GM12873 (cell line): Measurements from ENCODE around the gene STK33.

Experiments
- TF ChIP-seq, protein P1 (sequence below): IDR thresholded peaks from 2 replicates; pipeline ENCODE4 v1.5.1; 2012; ENCODE audit warnings: low read depth, mild to moderate bottlenecking, moderate library complexity, low read length, control low read depth; ENCODE audit not compliant: insufficient read depth; ENCODE audit errors: missing control alignments

The STK33 gene

DNA sequence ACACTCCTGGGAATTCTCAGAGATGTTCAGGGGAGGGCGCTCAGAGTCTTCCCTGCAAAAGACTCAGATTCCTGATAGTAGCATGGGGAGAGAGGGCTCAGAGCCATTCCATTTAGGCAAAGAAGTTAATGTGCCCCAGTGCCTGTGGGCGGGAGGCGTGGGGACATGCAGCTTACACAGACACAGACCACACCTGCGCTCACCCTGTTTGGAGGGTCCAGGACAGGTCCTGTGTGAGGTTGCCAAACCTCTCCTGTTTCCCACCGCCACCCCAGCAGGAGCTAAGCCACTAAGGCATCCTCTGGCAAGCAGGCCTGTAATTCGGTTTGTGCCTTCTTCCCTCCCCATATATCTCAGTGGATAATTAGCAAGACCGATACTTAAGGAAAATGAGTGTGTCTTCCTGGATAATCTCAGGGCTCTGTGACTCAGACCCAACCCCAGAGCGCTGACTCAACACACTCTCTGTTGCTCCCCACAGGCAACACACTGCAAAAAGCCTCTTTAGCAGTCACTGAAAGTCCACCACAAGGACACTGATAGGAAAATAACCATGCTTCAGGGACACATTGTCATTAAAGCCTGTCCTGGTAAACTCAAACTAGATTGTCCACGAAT is 211.5 kb downstream of the STK33 start:
- TF ChIP-seq, protein P1, sequence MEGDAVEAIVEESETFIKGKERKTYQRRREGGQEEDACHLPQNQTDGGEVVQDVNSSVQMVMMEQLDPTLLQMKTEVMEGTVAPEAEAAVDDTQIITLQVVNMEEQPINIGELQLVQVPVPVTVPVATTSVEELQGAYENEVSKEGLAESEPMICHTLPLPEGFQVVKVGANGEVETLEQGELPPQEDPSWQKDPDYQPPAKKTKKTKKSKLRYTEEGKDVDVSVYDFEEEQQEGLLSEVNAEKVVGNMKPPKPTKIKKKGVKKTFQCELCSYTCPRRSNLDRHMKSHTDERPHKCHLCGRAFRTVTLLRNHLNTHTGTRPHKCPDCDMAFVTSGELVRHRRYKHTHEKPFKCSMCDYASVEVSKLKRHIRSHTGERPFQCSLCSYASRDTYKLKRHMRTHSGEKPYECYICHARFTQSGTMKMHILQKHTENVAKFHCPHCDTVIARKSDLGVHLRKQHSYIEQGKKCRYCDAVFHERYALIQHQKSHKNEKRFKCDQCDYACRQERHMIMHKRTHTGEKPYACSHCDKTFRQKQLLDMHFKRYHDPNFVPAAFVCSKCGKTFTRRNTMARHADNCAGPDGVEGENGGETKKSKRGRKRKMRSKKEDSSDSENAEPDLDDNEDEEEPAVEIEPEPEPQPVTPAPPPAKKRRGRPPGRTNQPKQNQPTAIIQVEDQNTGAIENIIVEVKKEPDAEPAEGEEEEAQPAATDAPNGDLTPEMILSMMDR = no peak

DNA sequence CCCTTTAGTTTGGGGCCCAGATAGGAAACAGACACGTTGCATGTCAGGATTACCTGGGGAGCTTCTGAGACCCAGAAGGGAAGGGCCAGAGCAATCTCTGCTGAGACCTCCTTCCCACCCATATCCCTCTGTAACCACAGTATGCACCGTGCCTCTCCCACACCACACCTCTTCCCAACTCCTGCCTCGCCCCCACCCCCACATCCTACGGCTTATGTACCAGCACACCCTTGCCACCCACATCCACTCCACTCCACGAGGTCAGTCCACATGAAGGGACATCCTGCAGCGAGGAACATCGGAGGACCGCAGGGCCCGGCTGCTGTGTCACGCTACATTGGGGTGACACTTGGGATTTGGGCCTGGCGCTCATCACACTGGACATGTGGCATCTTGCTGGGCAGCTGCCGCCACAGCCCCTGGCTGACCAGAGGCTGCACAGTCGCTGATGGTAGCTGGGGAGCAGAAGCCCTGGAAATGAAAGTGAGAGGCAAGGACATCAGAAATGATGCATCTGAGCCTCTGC is 212.1 kb downstream of the STK33 start:
- TF ChIP-seq, protein P1 = no peak

DNA sequence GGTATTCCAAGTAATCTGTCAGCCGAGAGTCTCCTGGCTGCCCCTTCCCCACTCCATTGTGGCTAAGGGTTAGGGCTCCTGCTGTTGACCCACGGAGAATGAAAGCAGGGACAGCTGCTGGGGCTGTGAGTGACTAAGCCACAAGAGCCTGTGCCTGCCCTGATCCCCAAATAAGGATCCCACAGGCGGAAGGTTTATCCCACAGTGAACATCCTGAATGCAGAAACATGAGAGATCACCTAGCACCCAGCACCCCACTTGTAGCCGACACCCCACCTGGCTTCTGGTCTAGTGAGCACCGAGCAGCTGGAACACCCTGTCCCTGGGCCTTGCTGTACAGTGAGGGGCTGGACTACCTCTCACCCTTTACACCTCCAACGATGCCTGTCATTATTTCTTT is 212.7 kb downstream of the STK33 start:
- TF ChIP-seq, protein P1 = no peak

DNA sequence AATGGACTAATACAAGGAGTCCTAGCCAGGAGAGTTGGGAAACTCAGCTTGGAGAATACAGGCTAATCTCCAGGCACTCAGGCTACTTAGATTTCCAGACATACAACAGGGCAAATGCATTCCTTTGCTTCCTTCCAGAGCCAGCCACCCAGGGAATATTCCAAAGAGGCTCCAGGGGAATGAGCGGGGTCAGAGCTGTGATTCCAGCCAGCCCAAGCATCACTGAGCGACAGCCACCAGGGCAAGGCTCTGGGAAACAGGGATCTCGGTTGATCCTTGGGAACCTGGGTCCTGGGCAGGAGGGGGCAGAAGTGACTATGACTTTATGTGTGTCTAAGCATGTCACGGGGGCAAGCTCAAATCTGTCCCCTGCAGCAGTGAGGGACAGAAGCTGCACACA is 218.1 kb downstream of the STK33 start:
- TF ChIP-seq, protein P1 = no peak

DNA sequence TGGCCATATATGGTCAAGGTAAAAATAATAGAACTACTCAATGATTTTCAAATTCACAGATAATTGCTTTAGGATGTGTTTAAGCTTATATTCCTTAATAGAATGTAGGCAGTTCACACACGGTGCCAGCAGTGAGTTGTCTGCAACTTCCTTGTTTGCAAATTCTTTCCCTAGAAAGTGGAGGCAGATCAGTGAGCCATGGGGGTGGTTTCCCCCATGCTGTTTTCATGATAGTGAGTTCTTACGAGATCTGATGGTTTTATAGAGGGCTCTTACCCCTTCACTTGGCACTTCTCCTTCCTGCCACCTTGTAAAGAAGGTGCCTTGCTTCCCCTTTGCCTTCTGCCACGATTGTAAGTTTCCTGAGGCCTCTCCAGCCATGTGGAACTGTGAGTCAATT is 218.6 kb downstream of the STK33 start:
- TF ChIP-seq, protein P1 = no peak

DNA sequence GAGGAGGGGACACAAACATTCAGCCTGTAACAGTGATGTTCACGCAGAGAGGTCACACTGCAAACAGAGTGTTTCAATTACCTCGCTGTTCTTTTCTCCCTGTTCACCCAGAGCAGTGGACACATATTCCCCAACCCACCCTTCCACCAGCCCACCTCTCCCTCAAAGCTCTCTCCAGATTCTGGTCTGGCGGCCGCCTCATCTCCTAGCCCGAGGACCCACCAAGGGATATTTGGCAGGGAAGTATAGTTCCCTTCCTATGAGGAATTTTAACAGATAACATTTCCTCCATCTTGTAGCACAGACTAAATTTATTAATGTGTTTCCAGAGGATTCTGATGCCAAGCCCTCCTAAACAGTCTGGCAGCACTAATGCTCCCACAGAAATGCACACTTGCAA is 219.3 kb downstream of the STK33 start:
- TF ChIP-seq, protein P1 = no peak

DNA sequence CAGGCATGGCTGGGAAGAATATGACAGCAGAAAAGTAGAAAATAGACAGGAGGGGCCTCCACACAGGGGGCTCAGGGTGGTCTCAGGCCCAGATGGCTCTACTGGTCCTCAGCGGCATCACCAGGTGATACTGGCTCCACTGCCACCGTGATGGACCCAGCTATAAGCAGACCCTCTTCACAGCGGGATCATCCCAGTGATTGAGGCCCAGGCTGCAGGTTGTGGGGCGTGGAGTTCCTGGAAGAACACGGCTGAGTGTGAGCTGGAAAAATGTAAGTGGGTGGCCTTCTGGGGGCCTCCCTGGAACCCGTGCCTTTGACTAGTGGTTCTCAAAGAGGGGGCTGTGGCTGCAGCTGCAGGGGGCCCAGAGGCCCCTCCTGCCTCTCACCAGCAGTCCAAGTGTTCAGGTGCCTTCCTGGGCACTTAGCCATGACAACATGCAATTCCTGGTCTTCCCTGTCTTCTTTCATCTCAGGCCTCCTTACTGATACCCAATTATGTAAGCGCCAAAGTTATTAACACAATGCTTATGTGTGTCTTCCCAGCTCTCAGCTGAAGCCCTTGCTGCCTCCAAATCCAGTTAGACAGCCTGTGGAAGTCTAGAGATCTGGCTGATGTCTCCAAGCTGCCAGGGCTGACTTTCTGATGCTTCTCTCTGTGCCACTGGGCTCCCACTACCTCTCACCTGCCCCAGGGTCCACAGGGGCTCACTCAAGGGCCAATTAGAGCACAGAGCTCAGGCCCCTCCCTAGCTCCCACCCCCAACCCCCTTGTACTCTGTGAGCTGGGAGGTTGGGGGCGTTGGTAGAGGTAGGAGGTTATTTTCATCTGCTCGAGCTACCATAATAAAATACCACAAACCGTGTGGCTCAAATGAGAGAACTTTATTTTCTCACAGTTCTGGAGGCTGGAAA is 220.3 kb downstream of the STK33 start:
- TF ChIP-seq, protein P1 = no peak
